Tibial artery (tissue), 4 donors: ENCODE results near the gene DHX8.

Experiments used
- DNase-seq, 2 donors: peaks; one replicate each; pipeline ENCODE4 v3.0.0-alpha.2; 2019
- H3K27ac ChIP-seq, 2 donors: fragments of 200-600 bp; sonication (generic) in 1 of 2; 1 replicate in 1 of 2; 2 replicates in 1 of 2; pipeline ENCODE4 v1.5.1; 2018 to 2019; ENCODE audit warnings: mild to moderate bottlenecking in 1 of 2
- H3K27me3 ChIP-seq, 2 donors: fragments of 200-600 bp; sonication (generic) in 1 of 2; one replicate each; pipeline versions ENCODE4 v1.5.1 to v1.6.0; 2016 to 2019
- H3K36me3 ChIP-seq, 3 donors: fragments of 200-600 bp; sonication (generic) in 2 of 3; one replicate each; pipeline ENCODE4 v1.5.1; 2016 to 2019; ENCODE audit warnings: mild to moderate bottlenecking in 2 of 3
- H3K4me1 ChIP-seq, 4 donors: fragments of 200-600 bp; sonication (generic) in 2 of 4; 1 replicate in 3 of 4; 2 replicates in 1 of 4; pipeline ENCODE4 v1.5.1; 2016 to 2019
- H3K4me3 ChIP-seq, 2 donors: fragments of 200-600 bp; sonication (generic) in 1 of 2; 1 replicate in 1 of 2; 2 replicates in 1 of 2; pipeline ENCODE4 v1.5.1; 2018 to 2019; ENCODE audit warnings: mild to moderate bottlenecking in 2 of 2
- H3K9me3 ChIP-seq, 3 donors: fragments of 200-600 bp; sonication (generic) in 1 of 3; one replicate each; pipeline ENCODE4 v1.5.1; 2016 to 2019
- CTCF ChIP-seq, 2 experiments: fragments of 200-600 bp in 1 of 2; fragments of 450-650 bp in 1 of 2; IDR thresholded peaks; one replicate each; pipeline ENCODE4 v1.5.1; 2017 to 2019; ENCODE audit warnings: antibody characterized with exemption in 2 of 2, mild to moderate bottlenecking in 1 of 2, moderate library complexity in 1 of 2
- intact Hi-C: fragments of 100-400 bp; cut with DNase I; formaldehyde crosslinking; loops from one replicate; pipeline ENCODE4 v1.15.0; 2023; ENCODE audit warnings: low total_unique reads

The DHX8 gene

GRCh38 chr17:43552229-43552837, 68.6 kb downstream of the DHX8 start:
- Histone ChIP-seq H3K4me1 (no peaks in the 10 kb centered on the region), H3K27me3 (peaks cover 0 to 8% of the 10 kb centered on the region in 2 donors), H3K36me3 (no peaks in the 10 kb centered on the region), H3K4me3 (no peak overlapping the region), H3K27ac (no peak overlapping the region), H3K9me3 (no peaks in the 10 kb centered on the region)
- intact Hi-C loops = no loop called here
- no peak for TF ChIP-seq CTCF (IDR thresholded peaks at IDR 0.05)
- DNase-seq = no peak

- Histone ChIP-seq H3K4me3 (no peak overlapping the region), H3K27me3 (no peaks in the 10 kb centered on the region), H3K9me3 (no peaks in the 10 kb centered on the region), H3K4me1 (no peaks in the 10 kb centered on the region), H3K27ac (no peak overlapping the region), H3K36me3 (no peaks in the 10 kb centered on the region)
- DNase-seq = no peak
- no peak for TF ChIP-seq CTCF (IDR thresholded peaks at IDR 0.05)
- intact Hi-C loops = no loop called here
Observed at GRCh38 chr17:43553573-43553972, 69.8 kb downstream of the DHX8 start.

GRCh38 chr17:43554857-43555256, 71.1 kb downstream of the DHX8 start:
- Histone ChIP-seq H3K4me3 (no peak overlapping the region), H3K36me3 (no peaks in the 10 kb centered on the region), H3K9me3 (no peaks in the 10 kb centered on the region), H3K27ac (no peak overlapping the region), H3K4me1 (no peaks in the 10 kb centered on the region), H3K27me3 (no peaks in the 10 kb centered on the region)
- no peak for DNase-seq
- intact Hi-C loops = no loop called here
- no peak for TF ChIP-seq CTCF (IDR thresholded peaks at IDR 0.05)

DNA sequence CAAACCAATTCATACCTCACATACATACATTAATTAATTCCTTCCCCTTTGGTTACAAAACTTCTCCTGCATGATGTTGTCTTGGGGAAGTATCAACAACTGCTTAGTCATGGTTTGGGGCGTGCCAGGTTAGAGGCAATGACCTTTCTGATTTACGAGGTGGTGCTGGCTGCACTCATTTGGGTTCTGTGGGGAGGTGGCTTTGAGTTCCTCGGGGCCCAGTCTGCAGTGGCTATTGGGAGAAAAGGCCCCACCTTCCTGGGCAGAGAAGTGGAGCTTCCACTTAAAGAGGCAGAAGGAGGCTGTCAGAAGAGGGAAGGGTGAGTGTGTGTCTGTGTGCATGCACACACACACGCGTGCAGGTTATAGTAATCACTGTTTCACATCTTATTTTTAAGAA, 72.5 kb downstream of the DHX8 start:
- intact Hi-C loops = no loop called here
- TF ChIP-seq CTCF (IDR thresholded peaks at IDR 0.05) = no peak
- DNase-seq = peak; percentile 70 to 77
- Histone ChIP-seq H3K36me3 (no peaks in the 10 kb centered on the region), H3K4me3 (no peak overlapping the region), H3K27ac (no peak overlapping the region), H3K27me3 (peaks cover 0 to 6% of the 10 kb centered on the region in 2 donors), H3K9me3 (no peaks in the 10 kb centered on the region), H3K4me1 (no peaks in the 10 kb centered on the region)

GRCh38 chr17:43558805-43559160, 75.0 kb downstream of the DHX8 start:
- H3K27ac ChIP-seq = no peak overlapping the region
- intact Hi-C loops = no loop called here
- TF ChIP-seq CTCF (IDR thresholded peaks at IDR 0.05) = no peak

More at GRCh38 chr17:43558805-43559160, 75.0 kb downstream of the DHX8 start:
- no peak for DNase-seq
- H3K36me3 ChIP-seq = no peaks in the 10 kb centered on the region
- H3K9me3 ChIP-seq = no peaks in the 10 kb centered on the region
- H3K4me3 ChIP-seq = no peak overlapping the region
- peaks cover 0 to 13% of the 10 kb centered on the region in 2 donors for H3K27me3 ChIP-seq
- H3K4me1 ChIP-seq = no peaks in the 10 kb centered on the region
